ENCODE measurements around the gene SMYD3. TPM values are rescaled to one million over a fixed set of nuclear protein-coding genes. Genes with fewer than 3 reads are reported as not detected.
A peak's percentile ranks its signal among the peaks of the same experiment; 100 is the strongest.

SMYD3 gene
- total and polyA plus RNA-seq, 9 of the 15 experiments (the other 6 are each of a cell fraction or from before 2014, with no cell fraction given), result 128 to 440 (median 197) TPM

GRCh38 chr1:245791410-245792312, 715.4 kb downstream of the SMYD3 start (continued):
- TF ChIP-seq TOE1 (IDR thresholded peaks at IDR 0.05; ENCODE audit: borderline replicate concordance) (0 out of 2 replicates have a peak, but pooled peaks have one; percentile 40), TOE1 (CRISPR knock-in tag; IDR thresholded peaks at IDR 0.05; ENCODE audit: borderline replicate concordance, low read depth) (no peak), CXXC5 (CRISPR knock-in tag; IDR thresholded peaks at IDR 0.05) (peak; percentile 45; the same call in 1 of the 2 replicates), ILK (tag; IDR thresholded peaks at IDR 0.05; ENCODE audit: borderline replicate concordance, low read depth) (no peak), ZNF444 (CRISPR knock-in tag; IDR thresholded peaks at IDR 0.05) (no peak), ELF4 (CRISPR knock-in tag; IDR thresholded peaks at IDR 0.05) (0 out of 2 replicates have a peak, but pooled peaks have one; percentile 57), MITF (IDR thresholded peaks at IDR 0.05) (0 out of 2 replicates have a peak, but pooled peaks have one; percentile 23), TCF7L2 (IDR thresholded peaks at IDR 0.05; ENCODE audit: low read depth, low read length) (no peak), NCOR1 (IDR thresholded peaks at IDR 0.05) (peak; percentile 81), ZNF134 (CRISPR knock-in tag; conservative IDR thresholded peaks at IDR 0.05) (no peak), MCM2 (IDR thresholded peaks at IDR 0.05; ENCODE audit: low read depth) (no peak), CHD2 (IDR thresholded peaks at IDR 0.05; ENCODE audit: low read depth, low read length) (no peak), RB1 (IDR thresholded peaks at IDR 0.05; ENCODE audit: low read depth) (no peak), SMARCA4 (IDR thresholded peaks at IDR 0.05) (peak; percentile 73), DMBX1 (CRISPR knock-in tag; IDR thresholded peaks at IDR 0.05; ENCODE audit: borderline replicate concordance) (peak; percentile 27; the same call in 1 of the 2 replicates), ARID1B (IDR thresholded peaks at IDR 0.05) (peak; percentile 89), HINFP (tag; conservative IDR thresholded peaks at IDR 0.05; ENCODE audit: low read depth) (no peak)
- TF ChIP-seq, protein P1, sequence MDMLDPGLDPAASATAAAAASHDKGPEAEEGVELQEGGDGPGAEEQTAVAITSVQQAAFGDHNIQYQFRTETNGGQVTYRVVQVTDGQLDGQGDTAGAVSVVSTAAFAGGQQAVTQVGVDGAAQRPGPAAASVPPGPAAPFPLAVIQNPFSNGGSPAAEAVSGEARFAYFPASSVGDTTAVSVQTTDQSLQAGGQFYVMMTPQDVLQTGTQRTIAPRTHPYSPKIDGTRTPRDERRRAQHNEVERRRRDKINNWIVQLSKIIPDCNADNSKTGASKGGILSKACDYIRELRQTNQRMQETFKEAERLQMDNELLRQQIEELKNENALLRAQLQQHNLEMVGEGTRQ (CRISPR knock-in tag; IDR thresholded peaks at IDR 0.05), result peak; percentile 31
- TF ChIP-seq, protein P2, sequence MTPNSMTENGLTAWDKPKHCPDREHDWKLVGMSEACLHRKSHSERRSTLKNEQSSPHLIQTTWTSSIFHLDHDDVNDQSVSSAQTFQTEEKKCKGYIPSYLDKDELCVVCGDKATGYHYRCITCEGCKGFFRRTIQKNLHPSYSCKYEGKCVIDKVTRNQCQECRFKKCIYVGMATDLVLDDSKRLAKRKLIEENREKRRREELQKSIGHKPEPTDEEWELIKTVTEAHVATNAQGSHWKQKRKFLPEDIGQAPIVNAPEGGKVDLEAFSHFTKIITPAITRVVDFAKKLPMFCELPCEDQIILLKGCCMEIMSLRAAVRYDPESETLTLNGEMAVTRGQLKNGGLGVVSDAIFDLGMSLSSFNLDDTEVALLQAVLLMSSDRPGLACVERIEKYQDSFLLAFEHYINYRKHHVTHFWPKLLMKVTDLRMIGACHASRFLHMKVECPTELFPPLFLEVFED (CRISPR knock-in tag; conservative IDR thresholded peaks at IDR 0.05), result no peak
- TF ChIP-seq, protein P3, sequence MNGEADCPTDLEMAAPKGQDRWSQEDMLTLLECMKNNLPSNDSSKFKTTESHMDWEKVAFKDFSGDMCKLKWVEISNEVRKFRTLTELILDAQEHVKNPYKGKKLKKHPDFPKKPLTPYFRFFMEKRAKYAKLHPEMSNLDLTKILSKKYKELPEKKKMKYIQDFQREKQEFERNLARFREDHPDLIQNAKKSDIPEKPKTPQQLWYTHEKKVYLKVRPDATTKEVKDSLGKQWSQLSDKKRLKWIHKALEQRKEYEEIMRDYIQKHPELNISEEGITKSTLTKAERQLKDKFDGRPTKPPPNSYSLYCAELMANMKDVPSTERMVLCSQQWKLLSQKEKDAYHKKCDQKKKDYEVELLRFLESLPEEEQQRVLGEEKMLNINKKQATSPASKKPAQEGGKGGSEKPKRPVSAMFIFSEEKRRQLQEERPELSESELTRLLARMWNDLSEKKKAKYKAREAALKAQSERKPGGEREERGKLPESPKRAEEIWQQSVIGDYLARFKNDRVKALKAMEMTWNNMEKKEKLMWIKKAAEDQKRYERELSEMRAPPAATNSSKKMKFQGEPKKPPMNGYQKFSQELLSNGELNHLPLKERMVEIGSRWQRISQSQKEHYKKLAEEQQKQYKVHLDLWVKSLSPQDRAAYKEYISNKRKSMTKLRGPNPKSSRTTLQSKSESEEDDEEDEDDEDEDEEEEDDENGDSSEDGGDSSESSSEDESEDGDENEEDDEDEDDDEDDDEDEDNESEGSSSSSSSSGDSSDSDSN (IDR thresholded peaks at IDR 0.05; ENCODE audit: borderline replicate concordance in 1 of 2, low read depth in 2 of 2, low read length in 2 of 2), result no peak

Measured in K562 (cell line).